GM18907 (cell line): ENCODE data around the gene CERS3.

Source experiments
- ATAC-seq: cut with Tn5 transposase; IDR thresholded peaks from one replicate; pipeline ENCODE4 v1.9.1; 2021; ENCODE audit warnings: mild to moderate bottlenecking, moderate library complexity; ENCODE audit not compliant: unreplicated experiment

CERS3 gene

GRCh38 chr15:100528833-100529428, at the start of gene CERS3:
Gene CERS3, minus strand, starts transcription at chr15:100528950. Its CDS starts 27,101 bp downstream, at chr15:100501849.
- no peak for ATAC-seq

- ATAC-seq = no peak
Measured at GRCh38 chr15:100573526-100573925, 44.8 kb upstream of the CERS3 start.

- ATAC-seq = no peak
Measured at GRCh38 chr15:100572362-100572983, 43.7 kb upstream of the CERS3 start.

- ATAC-seq = no peak
Measured at GRCh38 chr15:100571592-100572167, 42.9 kb upstream of the CERS3 start.

GRCh38 chr15:100570735-100571313, 42.1 kb upstream of the CERS3 start:
- ATAC-seq = peak; percentile 79

- peak; percentile 13 for ATAC-seq
Measured at GRCh38 chr15:100570275-100570674, 41.5 kb upstream of the CERS3 start.

- ATAC-seq = no peak
Measured at GRCh38 chr15:100569391-100569790, 40.6 kb upstream of the CERS3 start.

- ATAC-seq = no peak
Measured at GRCh38 chr15:100566850-100567628, 38.3 kb upstream of the CERS3 start.

- ATAC-seq = no peak
Measured at GRCh38 chr15:100565591-100565990, 36.8 kb upstream of the CERS3 start.

GRCh38 chr15:100560323-100560722, 31.6 kb upstream of the CERS3 start:
- ATAC-seq = no peak

- ATAC-seq = no peak
Measured at GRCh38 chr15:100559330-100559729, 30.6 kb upstream of the CERS3 start.

GRCh38 chr15:100558771-100559254, 30.1 kb upstream of the CERS3 start:
- ATAC-seq = no peak

- ATAC-seq = no peak
Measured at GRCh38 chr15:100553468-100553867, 24.7 kb upstream of the CERS3 start.

- no peak for ATAC-seq
Measured at GRCh38 chr15:100547961-100548360, 19.2 kb upstream of the CERS3 start.

- no peak for ATAC-seq
Measured at GRCh38 chr15:100544946-100545345, 16.2 kb upstream of the CERS3 start.

GRCh38 chr15:100544338-100544841, 15.6 kb upstream of the CERS3 start:
- ATAC-seq = no peak

- no peak for ATAC-seq
Measured at GRCh38 chr15:100542290-100542689, 13.5 kb upstream of the CERS3 start.

- ATAC-seq = peak; percentile 70
Measured at GRCh38 chr15:100537331-100537730, 8.6 kb upstream of the CERS3 start.

GRCh38 chr15:100536733-100537132, 8.0 kb upstream of the CERS3 start:
- no peak for ATAC-seq

- ATAC-seq = no peak
Measured at GRCh38 chr15:100533886-100534285, 5.1 kb upstream of the CERS3 start.

GRCh38 chr15:100531823-100532327, 3.1 kb upstream of the CERS3 start:
- ATAC-seq = no peak
